ENCODE measurements around the gene ERF. TPM values are rescaled to one million over a fixed set of nuclear protein-coding genes. Genes with fewer than 3 reads are reported as not detected.

Gene ERF
- total and polyA plus RNA-seq, 10 of the 15 experiments (the other 5 are each of a cell fraction or from before 2014, with no cell fraction given) = 0.02 to 51.8 (median 14.4) TPM

DNA sequence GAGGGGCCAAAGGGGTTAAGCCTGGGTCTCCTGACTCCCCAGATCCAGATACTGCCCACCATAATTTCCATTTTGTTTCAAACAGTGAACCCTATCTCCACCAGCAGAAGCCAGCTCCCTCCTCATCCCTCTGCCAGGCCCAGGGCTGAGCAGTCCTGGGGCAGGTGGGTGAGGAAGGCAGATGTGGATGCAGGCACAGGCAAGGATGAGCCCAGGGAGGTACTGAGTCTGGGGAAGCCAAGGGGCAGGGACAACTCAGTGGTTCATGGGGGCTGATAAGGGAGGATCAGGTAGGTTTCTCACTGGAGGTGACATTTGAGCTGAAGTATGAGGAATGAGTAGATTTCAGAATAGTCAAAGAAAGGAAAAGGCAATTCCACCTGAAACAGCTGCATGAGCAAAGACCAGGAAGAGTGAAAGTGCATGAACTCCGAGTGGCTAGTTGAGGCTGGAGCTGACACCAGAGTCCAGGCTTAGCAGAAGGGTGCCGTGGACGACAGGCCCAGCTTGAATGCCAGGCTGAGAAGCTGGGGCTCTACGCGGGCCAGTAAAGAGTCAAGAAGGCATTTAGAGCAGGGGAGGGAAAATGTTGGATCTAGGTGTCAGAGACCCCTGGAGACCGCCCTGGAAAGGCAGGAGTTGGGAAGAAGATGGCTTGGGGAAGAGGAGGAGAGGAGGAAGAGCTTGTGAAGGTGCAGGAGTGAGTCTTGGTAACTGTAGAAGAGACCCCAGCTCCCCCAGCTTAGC is 24.4 kb upstream of the ERF start:
- FAIRE-seq (peak; percentile 41), ATAC-seq (no peak), DNase-seq (ENCODE audit: low read depth, low spot score) (no peak)
- RAD21 ChIA-PET (ENCODE audit: unreplicated experiment) = interaction anchor here (0.6 to 5.5 kb wide), 12 partner anchors 9 to 171 kb away, joined by 3 to 82 read pairs (median 6); partner anchors contain the start of genes CIC, GSK3A and ZNF526
- peak overlapping the region; percentile 55 for H3K27ac ChIP-seq (ENCODE audit: control insufficient read depth, insufficient read depth)
- H3K4me3 ChIP-seq = peak overlapping the region; percentile 98
- TF ChIP-seq RB1 (IDR thresholded peaks at IDR 0.05; ENCODE audit: borderline replicate concordance) = no peak
- TF ChIP-seq MTA3 (IDR thresholded peaks at IDR 0.05; ENCODE audit: borderline replicate concordance, low read length) = peak; percentile 43; the same call in 1 of the 2 replicates
- no peak for TF ChIP-seq EP300 (IDR thresholded peaks at IDR 0.05; ENCODE audit: borderline replicate concordance in 1 of 2, control insufficient read depth in 1 of 2, low read depth in 2 of 2, low read length in 2 of 2)
- no peak for TF ChIP-seq SP1 (IDR thresholded peaks at IDR 0.05; ENCODE audit: low read depth, low read length)
- TF ChIP-seq FOXK2 (IDR thresholded peaks at IDR 0.05) = no peak
- TF ChIP-seq HDGF (IDR thresholded peaks at IDR 0.05) = peak; percentile 78; the same call in 1 of the 2 replicates
- 0 out of 2 replicates have a peak, but pooled peaks have one; percentile 26 for TF ChIP-seq ZNF207 (IDR thresholded peaks at IDR 0.05; ENCODE audit: borderline replicate concordance)
- TF ChIP-seq BRCA1 (IDR thresholded peaks at IDR 0.05; ENCODE audit: low read depth, low read length) = no peak
- TF ChIP-seq RBBP5 (conservative IDR thresholded peaks at IDR 0.05) = no peak
- TF ChIP-seq RCOR1 (conservative IDR thresholded peaks at IDR 0.05; ENCODE audit: low read depth, low read length) = 0 out of 2 replicates have a peak, but pooled peaks have one; percentile 1
- TF ChIP-seq NBN (IDR thresholded peaks at IDR 0.05) = peak; percentile 64; the same call in 1 of the 2 replicates
- no peak for TF ChIP-seq ZNF24 (IDR thresholded peaks at IDR 0.05)
- TF ChIP-seq, protein P1, sequence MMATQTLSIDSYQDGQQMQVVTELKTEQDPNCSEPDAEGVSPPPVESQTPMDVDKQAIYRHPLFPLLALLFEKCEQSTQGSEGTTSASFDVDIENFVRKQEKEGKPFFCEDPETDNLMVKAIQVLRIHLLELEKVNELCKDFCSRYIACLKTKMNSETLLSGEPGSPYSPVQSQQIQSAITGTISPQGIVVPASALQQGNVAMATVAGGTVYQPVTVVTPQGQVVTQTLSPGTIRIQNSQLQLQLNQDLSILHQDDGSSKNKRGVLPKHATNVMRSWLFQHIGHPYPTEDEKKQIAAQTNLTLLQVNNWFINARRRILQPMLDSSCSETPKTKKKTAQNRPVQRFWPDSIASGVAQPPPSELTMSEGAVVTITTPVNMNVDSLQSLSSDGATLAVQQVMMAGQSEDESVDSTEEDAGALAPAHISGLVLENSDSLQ (IDR thresholded peaks at IDR 0.05) = no peak
- TF ChIP-seq CREB1 (IDR thresholded peaks at IDR 0.05; ENCODE audit: low read depth) = 0 out of 2 replicates have a peak, but pooled peaks have one; percentile 3
- no peak for TF ChIP-seq NRF1 (conservative IDR thresholded peaks at IDR 0.05; ENCODE audit: low read depth, low read length)
- CTCF ChIA-PET = interaction anchor here (0.8 to 6.7 kb wide), 28 partner anchors 9 to 175 kb away, joined by 3 to 111 read pairs (median 6); partner anchors contain the start of genes CIC, ERF, GSK3A and POU2F2
- peaks cover 3% of the 10 kb centered on the region in 2 experiments; a peak in 3 of 4 replicates for H3K36me3 ChIP-seq (ENCODE audit: control insufficient read depth in 2 of 2, insufficient read depth in 2 of 2, low read length in 1 of 2)
- peak overlapping the region; percentile 45 for H3K9ac ChIP-seq (ENCODE audit: control insufficient read depth, insufficient read depth, low read length)
- WGBS (ENCODE audit: insufficient coverage, insufficient replicate concordance, low lambda C conversion rate, missing lambda C conversion rate) = under 1% methylated on average over 6 of the region's 6 CpGs
- H3K27me3 ChIP-seq (replicated peaks in 1 of 2; ENCODE audit: control insufficient read depth in 2 of 2, insufficient read depth in 2 of 2, low read length in 1 of 2) = no peaks in the 10 kb centered on the region
- intact Hi-C loops (cut with micrococcal nuclease; ENCODE audit: unreplicated experiment) (no loop called here), in situ Hi-C loops (cut with MboI) (loop anchor here (5.0 kb wide), 1 partner anchor 147 kb away; the partner anchor contains the start of gene POU2F2)
- BruUV-seq (replicated peaks) = TSS peak; percentile 23
- SMC1A ChIA-PET (ENCODE audit: uncharacterized antibody, unreplicated experiment) = interaction anchor here (0.8 to 5.1 kb wide), 17 partner anchors 9 to 170 kb away, joined by 3 to 70 read pairs (median 4); partner anchors contain the start of genes CIC, GSK3A, PAFAH1B3 and POU2F2
- H4K20me1 ChIP-seq (ENCODE audit: control insufficient read depth, insufficient read depth) = no peaks in the 10 kb centered on the region; the same call in 1 of the 2 replicates
- H3K4me2 ChIP-seq (ENCODE audit: control insufficient read depth, insufficient read depth) = peak overlapping the region; percentile 97
- POLR2A ChIA-PET = interaction anchor here (0.5 to 5.1 kb wide), 8 partner anchors 9 to 1850 kb away, joined by 3 to 51 read pairs (median 4); partner anchors contain the start of genes CIC, GSK3A and POU2F2
- peaks cover 53% of the 10 kb centered on the region for H3K4me1 ChIP-seq (ENCODE audit: control insufficient read depth, insufficient read depth, low read length)
- peak overlapping the region; percentile 66; the same call in 1 of the 2 replicates for H2AFZ ChIP-seq (ENCODE audit: control insufficient read depth, low read depth, low read length)
- H3K9me3 ChIP-seq (replicated peaks; ENCODE audit: control insufficient read depth, insufficient read depth, low read length) = no peaks in the 10 kb centered on the region
- peaks cover 24% of the 10 kb centered on the region for H3K79me2 ChIP-seq (ENCODE audit: control insufficient read depth, insufficient read depth, low read length)
